Renal cortical epithelial cell (primary cell): Measurements from ENCODE around the gene FOXN3. TPM values are rescaled to one million over a fixed set of nuclear protein-coding genes. Genes with fewer than 3 reads are reported as not detected.

Experiments
- DNase-seq: peaks from one replicate; pipeline ENCODE4 v3.0.0-alpha.2; 2011; ENCODE audit warnings: low read depth
- total RNA-seq: library from RNA; depleted of rRNA; stranded (reverse); fragments of >200 nt; gene quantifications from 2 replicates; pipeline ENCODE4 v1.2.3, GENCODE V29; 2014

The FOXN3 gene
- total RNA-seq, 1 donor from 2014 or later, result 13.8 TPM

DNA sequence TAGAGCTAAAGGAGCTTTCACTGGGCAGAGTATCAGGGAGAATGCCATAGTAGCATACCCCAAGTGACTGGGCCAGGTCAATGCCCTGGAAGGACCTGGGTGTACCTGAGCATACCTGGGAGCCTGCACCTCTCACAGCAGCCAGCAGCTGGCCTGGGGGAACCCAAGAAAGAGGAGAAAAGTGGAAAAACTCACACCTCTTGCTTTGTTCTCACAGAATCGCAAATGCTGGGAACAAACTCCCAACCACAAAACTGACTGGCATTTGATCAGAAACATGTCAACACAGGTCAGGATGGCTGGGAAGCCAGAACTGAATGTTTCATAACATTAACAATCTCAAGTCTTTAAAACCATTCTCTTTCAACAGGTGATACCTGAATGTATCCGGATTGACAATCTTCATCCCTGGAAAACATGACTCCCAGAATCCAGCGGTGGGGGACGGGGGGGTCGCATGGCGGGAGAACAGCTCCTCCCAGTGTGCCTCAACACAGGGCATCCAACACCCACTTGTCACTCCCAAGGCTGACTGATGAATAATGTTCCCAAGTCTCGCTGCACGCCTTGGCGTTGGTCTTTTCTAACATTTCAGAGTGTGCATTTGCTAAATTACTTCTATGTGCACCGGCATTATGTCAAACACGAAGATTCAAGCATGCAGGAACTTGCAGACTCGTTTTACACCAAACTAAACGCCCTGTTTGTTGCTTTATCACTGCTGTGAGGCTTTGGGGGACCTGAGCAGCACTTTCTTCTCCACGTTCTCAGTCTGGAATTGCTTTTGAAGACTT lies 7.9 kb downstream of the FOXN3 start:
- DNase-seq, result peak; percentile 50

DNA sequence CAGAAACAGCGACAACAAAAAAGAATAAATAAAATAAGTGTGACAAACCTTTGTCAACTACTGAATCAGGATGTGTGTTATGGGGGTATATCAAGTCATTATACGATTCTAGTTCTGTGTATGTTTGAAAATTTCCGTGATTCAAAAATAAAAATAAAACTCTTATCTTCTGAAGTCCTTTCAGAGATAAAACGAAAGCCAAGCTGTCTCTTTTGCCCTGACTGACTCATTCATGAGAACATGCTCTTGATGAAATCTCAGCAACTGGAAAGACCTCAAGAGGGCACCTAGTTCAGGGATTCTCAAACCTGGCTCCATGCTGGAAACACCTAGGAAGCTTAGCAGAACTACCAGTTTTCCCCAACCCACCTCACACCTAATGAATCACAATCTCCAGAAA lies 9.2 kb downstream of the FOXN3 start:
- DNase-seq, result no peak

DNA sequence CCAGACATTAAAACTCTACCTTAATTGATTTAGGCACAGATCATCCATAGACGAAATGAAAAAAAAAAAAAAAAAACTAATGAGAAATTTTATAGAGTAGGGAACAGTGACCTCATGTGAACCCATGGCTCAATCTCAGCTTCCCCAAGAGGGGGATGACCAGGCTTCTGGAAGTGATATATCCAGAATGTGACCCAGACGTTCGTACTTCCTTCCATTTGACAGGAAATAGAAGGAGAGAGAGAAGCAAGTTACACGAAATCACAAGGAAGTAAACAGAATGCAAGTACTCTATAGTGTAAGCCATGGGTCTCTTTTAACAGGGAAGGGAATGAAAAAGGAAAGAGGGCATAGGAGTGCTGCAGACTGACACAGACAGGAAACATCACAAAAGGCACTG lies 10.1 kb downstream of the FOXN3 start:
- DNase-seq, result no peak

DNA sequence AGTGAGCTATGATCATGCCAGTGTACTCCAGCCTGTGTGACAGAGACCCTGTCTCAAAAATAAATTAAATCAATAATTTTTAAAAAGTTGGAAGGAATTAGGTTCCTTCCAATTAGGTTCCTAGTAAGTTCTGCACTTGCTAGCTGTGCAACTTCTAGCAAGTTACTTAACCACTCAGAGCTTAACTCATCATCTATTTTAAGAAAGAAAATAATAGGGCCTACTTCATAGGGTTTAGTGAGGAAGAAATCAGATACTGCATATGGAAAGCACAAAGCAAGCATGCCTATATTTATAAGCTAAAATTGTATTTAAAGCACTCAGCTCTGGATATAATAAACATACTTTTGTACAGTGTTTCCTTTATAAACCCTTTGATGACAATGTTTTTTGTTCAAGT lies 10.7 kb downstream of the FOXN3 start:
- DNase-seq, result no peak

DNA sequence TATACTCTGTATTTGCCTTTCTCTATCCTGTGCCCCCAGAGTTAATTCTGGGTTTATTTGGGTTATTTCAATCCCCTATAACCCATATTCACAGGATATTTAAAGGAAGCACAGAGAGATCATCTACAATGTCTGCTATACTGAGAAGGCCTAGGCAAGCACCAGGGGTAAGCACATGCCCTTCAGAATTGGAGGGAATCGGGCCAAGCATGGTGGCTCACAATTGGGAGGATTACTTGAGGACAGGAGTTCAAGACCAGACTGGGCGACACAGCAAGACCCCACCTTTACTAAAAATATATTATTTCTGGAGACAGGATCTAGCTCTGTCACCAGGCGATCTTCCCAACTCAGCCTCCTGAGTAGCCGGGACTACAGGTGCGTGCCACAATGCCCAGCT lies 11.3 kb downstream of the FOXN3 start:
- DNase-seq, result no peak

DNA sequence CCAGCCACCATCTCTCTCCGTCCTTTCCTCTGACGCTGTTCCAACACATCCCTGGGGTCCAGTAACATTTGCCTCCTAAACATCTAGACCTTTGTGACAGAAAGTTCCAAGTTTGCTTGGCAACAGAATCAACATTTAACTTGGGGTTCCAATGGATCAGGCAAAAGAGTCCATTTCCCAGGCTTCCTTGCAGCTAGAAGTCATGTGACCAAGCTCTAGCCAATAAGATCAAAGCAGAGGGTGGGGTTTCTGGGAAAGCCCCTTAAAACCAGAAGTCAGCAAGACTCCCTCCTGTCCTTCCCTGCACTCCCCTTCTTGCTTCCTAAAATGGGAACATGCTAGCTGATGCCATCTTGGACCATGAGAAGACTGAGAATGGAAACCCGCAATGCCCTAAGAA lies 14.7 kb downstream of the FOXN3 start:
- DNase-seq, result no peak

DNA sequence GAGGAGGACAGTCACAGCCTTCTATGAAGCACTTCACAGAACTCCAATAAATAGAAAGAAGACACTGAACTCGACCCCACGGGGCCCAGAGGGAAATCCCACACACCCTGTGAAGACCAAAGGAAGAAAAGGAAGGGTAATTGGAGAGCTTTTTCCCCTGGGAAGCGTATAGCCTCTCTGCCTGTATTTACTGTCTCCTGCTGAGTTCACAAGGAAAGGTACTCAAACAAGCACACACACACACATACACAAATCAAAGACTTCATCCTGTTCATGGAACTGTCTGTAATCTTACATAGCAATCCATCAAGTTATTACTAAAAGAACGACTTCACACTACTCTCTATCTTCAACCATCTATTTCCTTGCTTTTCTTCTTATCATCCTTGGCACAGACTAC lies 15.3 kb downstream of the FOXN3 start:
- no peak for DNase-seq

DNA sequence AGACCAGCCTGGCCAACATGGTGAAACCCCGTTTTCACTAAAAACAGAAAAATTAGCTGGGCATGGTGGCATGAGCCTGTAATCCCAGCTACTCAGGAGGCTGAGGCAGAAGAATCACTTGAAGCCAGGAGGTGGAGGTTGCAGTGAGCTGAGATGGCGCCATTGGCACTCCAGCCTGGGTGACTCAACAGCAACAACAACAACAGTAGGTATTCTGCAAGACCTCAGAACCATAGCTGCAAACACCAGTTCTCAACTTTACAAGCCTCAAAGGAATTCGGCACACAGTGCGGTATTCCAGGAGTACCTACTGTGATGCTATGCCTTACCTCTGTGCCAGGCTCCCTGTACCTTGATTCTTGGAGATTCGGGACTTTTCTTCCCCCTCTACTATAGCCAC lies 15.8 kb downstream of the FOXN3 start:
- peak; percentile 26 for DNase-seq

DNA sequence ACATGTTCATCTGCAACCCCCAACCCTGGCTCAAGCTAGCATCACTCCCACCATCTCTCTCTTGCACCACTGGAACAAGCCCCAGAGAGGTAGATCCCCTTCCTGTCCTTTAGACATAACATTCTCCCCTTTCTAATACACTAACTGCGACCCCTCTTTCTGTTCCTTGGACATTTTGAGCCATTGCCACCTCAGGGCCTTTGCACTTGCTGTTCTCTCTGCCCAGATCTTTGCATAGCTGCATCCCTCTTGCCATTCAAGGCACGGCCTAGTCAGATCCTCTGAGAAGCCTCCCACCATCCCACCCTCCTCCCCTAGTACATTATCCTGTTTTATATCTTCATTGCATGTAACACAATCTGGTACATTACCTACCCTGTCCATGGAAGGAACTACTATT lies 16.5 kb downstream of the FOXN3 start:
- no peak for DNase-seq

DNA sequence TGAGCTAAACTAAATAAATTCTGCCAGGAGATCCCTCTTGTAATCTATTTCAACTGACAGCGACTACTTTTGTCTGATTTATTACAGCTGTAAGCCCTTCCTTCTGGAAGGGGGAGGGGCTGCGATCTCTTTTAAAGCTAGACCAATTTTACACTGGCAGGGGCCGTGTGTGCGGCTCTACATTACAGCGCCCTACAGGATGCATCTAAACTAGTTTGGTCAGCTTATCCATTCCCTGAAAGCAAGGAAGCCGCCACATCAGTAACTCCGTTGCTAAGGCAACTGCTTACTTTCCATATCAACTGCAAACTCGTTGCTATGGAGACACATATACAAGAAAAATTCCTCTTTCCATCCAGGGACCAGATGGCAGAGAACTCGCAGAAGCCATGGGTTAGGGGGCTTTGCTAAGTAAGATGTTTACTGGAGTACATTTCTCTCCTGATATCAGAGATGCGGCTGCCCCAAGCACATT lies 17.4 kb downstream of the FOXN3 start:
- DNase-seq, result peak; percentile 60

DNA sequence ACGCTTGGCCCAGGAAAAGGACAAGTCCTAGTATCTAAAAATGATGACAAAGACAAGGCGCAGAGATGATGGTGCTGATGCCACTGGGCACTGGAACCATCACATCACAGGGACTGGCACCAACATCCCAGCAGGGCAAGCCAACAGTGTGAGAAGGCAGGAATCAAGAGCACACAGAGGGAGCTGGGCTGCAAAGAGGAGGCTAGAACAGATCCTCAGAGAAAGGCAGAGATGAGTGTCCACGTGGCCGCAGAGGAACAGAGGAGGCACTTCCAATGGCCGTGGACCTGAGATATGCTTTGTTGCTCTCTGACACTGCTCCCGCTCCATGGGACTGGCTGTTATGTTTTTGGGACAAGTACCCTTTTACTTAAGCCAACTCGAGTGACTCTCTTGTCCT lies 17.9 kb downstream of the FOXN3 start:
- DNase-seq, result no peak

DNA sequence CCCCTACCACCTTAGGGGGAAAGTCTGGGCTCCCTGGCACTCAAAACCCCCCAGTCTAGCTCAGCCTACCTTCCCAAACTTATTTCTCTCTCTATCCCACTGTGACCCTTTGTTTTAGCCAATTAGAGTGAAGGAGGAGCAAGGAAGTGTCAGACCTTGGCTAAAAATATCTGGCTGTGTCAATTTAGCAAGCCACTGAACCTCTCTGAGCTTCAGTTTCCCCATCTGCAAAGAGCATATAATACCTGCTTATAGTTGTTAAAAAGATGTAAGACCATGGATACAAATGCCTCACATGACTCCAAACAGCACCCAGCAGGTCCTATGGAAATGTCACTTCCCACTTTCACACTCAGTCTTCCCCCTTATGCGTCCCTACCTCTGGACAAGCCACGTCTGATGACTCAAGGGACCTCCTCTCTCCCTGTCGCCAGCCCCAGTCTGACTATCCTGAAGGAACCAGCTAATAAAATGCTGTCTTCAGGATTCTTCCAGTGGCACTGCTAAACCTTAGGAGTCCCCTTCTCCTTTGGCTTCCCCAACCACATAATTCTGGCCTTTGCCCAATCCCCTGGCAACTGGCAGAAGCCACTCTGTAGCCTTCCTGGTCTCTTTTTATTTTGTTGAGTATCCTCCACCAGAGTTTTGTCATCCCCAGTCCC lies 19.3 kb downstream of the FOXN3 start:
- no peak for DNase-seq

DNA sequence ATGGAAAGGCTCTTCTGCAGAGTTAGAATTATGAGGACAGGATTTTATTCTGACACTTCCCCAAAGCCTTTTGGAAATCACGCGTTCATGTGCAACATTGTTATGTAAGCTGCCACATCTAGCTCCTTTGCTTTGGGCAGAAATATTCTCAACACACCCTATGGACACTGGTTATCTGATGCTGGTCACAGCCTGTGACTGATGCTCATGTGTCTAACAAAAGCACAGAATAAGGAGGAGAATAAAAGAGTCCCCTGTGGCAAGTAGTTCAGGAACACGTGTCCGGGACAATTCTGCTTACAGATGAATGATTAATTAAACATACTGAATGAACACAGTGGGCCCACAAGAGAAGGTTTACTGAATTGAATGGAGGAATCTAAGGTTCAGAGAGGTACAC lies 22.1 kb downstream of the FOXN3 start:
- DNase-seq, result no peak

DNA sequence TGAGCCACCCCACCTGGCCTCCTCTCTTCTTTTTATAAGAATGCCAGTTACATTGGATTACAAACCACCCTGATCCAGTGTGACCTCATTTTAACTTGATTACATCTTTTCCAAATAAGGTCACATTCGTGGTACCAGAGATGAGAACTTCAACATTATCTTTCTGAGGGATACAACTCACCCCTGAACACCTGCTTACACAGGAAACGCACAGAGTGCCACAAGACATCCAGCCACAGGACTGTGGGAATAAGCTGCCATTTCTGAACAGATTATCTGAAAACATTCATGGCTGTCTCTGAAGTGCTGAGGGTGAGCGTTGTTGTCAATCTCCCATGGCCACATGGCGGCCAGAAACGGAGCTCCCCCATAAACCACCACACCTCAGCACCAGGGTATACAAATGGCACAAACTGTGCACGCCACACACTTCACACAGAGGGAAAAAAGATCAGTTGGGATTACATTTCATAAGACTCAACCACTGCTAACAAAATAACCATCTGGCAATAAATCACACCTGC lies 23.7 kb downstream of the FOXN3 start:
- DNase-seq, result no peak

DNA sequence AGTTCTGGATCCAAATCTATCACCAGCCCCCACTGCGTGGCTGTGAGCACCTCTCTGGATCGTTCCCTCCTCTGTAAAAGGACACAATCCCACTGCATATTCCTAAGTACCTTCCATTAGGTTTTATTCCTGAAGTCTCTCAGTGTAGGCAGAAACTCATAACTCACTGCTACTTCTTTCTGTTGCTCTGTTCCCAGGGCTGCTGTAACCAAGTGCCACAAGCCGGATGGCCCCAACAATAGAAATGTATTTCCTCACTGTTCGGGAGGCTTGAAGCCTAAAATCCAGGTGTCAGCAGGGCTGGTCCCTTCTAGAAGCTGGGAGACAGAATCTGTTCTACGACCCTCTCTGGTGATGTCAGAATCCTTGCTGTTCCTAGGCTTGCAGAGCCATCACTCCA lies 24.9 kb downstream of the FOXN3 start:
- no peak for DNase-seq

DNA sequence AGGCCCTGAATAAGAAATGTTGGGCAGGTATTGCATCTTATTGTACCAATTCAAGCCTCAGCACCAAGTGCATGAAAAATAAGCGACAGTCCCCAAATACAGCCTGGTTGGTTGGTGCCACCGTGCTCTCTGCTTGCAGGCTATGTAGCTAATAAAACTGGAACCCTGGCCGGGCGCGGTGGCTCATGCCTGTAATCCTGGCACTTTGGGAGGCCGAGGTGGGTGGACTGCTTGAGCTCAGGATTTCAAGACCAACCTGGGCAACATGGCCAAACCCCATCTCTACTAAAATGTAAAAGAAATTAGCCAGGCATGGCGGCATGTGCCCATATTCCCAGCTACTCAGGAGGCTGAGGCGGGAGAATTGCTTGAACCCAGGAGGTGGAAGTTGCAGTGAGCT lies 25.5 kb downstream of the FOXN3 start:
- no peak for DNase-seq

DNA sequence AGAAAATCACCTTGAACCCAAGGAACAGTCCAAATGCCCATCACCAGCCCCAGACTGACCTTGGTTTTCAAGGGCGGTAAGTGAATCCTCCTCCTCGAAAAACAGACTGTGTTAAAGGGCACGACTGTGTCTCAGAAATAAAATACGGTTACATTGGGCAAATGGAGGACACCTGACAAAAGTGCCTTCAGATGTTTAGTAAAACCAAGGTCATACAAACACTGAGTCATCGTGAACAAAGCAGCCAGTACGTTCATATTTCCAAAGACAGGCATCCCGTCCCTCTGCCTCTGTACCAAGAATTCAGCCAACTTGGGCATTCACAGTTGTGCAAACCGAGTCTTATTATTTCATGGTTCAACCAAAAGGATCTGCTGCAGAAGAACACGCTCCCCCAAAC lies 25.9 kb downstream of the FOXN3 start:
- DNase-seq, result no peak

DNA sequence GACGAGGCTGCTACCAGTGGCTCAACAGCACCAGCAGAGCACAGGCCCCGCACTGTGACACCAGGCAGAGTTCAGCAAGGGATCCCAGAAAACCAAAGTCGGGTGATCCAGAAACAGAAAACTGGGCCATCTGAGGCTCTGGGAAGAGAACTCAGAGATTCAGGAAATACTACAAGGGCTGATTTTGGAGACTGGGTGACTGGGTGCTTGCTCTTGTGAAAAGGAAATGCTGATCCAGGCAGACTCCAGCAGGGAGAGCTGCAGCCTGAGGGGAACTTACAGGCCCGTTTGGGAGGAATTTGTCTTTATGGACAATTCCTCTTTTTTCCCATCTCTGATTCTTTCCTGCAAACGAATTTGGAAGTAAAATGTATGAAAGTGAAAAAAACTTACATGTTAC lies 28.2 kb downstream of the FOXN3 start:
- DNase-seq, result no peak

DNA sequence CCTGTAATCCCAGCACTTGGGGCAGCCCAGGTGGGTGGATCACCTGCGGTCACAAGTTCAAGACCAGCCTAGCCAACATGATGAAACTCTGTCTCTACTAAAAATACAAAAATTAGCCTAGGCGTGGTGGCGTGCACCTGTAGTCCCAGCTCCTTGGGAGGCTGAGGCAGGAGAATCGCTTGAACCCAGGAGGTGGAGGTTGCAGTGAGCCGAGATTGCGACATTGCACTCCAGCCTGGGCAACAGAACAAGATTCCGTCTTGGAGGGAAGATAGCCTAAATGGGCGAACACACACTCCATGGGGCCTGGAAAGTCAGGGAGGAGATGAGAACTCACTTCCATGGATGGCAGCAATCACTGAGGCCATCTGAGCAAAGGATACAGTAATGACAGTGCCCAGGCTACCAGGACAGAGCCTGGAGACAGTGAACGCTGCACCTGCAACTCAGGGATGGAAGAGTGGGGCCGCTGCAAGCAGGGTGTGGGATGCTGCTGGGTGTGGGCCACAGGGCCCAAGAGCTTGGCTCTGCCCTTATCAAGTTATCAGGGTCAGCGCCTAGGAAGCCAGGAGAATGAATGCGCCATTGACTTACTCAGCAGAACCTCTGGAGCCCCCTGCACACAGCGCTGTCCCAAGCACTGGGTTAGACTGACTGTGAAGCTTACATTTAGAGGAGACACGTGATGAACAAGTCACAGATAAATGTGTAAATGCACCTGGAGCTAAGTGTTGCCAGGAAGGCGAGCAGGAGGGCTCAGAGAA lies 28.9 kb downstream of the FOXN3 start:
- DNase-seq, result no peak

DNA sequence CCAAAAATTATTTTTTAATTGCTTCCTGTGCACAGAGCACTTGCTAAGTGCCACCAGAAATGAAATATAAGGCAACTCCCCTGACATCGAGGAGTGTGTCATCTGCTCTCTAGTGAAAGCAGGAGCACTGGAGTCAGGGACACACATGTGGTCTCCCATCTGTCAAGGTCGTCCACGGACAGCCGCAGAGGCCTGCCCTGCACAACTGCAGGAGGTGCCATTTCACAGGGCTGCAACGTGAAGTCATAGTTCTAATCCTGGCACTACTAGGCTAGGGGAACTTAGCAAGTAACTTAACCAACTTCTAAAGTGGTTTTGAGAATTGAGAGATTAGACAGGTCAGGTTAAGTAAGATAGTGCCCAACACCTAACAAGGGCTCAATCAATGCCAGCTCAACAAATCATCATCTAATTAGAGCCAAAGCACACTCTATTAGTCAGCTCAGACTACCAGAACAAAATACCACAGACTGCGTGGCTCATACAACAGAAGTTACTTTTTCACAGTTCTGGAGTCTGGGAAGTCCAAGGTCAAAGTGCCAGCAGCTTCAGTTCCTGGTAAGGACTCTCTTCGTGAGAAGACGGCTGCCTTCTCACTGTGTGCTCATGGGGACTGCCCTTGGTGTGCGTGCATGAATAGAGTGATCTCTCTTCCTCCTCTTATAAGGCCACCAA lies 30.7 kb downstream of the FOXN3 start:
- peak; percentile 55 for DNase-seq

DNA sequence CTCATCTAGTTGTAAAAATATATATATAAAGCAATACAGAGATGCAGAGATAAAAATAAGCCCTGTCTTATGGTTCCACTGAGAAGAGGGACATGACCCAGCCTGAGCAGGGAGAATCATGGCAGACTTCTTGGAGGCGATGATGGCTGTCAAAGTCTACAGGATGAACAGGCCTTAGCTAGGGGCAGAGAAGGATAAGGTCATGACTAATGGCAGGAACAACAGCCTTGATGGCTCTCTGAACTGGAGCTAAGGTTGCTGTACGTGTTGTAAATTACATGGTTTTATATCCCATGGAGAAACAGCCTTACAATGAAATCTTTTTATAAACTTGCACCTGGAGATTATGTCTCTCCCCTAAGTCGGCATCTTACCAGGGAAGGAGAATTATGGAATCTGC lies 32.4 kb downstream of the FOXN3 start:
- no peak for DNase-seq

DNA sequence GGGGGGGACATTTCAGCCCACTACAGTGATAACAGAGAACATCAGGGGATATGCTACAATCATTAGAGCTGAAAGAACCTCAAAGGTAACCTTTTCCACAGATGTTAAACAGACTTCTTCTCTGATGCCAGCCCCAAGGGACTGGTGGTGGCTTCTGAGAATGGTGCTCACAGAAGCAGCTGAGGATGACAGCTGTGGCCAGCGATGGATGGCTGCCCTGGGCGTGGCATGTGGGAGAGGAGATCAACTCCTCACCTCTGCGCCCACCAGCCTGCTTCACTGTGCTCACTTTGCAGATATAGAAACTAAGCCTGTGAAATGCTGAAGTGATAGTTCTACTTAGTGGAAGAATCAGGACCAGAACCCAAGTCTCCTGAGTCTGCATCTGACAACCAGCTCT lies 33.0 kb downstream of the FOXN3 start:
- DNase-seq, result no peak
